Amniotic epithelial cell (primary cell): ENCODE results near the gene CEP164.
A peak's percentile ranks its signal among the peaks of the same experiment; 100 is the strongest.
"Not testable (repeated sequence)": the region's sequence is repeated elsewhere in the genome, so short reads cannot be mapped to it uniquely, and the experiment has no call there.

ENCODE experiments used
- DNase-seq: peaks from one replicate; pipeline ENCODE4 v3.0.0-alpha.2; 2010; ENCODE audit warnings: low read depth

CEP164 gene

DNA sequence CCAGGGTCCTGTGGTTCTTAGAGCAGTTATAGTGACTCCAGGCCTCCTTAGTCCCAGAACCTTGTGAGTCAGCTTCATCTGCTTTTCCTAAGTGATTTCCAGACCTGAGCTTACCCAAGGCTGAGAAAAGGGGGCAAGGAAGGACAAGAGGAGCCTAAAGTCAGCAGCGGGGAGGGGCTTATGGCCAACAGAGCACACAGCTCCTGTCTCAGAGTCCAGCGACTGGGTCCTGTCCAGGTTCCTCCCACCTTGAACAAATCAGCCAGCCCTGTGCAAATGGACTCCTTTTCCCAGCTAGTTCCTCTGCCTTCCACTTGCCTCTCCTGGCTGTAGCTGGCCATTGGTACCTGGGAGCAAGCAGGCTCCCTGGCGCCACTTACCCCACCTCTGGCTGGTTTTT is 22.5 kb upstream of the CEP164 start:
- no peak for DNase-seq

DNA sequence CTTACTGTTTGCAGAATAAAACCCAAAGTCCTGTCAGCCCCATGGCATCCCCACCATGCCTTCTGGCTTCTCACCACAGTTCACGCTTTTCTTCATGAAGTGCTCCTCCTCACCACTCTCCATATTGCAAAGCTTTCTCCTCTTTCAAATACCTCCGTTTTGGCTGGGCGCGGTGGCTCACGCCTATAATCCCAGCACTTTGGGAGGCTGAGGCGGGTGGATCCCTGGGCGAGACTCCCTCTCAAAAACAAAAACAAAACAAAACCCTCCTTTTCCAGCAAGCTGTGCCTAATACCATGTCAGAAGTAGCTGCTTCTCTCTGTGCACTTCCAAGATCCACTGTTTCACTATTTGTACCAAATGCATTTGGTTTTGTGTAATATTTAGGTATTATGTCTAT is 18.3 kb upstream of the CEP164 start:
- DNase-seq, result no peak

DNA sequence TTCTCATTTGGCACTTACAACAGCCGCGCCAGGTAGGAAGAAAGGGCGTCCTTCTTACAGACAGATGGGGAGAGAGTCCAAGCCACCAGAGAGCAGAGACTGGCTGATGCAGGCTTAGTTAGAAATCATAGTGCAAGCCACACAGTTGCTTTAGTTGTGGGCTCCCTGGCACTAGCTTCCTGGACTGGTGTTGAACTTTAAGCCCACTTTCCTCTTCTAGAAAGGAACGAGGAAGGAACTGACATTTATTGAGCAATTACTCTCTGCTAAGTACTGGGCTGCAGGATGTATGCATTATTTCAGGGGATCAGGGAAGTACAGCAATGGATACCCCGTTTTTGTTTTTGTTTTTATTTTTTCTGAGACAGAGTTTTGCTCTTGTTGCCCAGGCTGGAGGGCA is 14.6 kb upstream of the CEP164 start:
- no peak for DNase-seq

DNA sequence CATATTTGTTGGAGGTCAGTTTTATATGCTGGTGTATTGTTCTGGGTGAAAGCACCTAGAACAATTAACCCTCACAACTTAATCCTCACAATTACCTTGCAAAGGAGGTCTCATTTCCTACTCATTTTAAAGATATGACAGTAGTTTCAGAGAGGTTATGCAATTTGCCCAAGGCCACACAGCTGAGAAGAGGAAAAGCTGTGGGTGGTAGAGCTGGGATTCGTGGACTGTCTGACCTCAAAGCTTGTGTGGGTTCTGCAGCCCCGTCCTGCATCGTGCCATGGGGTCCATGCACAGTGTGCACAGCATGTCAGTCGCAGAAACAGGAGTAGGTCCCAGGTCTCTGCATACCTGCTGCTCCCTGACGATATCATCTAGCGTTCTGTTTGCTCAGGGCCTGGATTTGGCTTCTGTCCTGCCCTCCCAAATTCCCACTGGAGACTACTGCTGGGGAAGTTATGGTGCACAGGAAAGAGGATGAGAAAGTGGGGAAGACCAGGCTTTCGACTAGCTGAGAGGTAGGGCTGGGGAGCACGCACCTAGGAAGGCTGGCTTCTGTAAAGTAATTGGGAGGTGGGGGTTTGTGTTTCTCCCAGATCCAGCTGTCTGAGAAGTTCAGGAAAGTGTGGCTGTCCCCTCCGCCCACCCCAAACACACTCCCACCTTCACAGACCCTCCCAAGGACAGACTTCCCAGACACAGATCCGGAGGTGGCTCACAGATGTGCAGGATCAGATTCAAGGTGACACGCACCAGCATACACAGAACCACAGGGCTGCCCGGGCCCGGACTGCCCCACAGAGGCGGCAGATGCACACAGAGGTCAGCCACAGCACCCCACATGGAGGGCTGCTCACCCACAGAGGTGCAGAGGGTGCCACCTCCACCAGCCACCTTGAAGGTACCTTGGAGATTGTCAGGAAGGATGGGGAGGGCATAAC is 13.6 kb upstream of the CEP164 start:
- DNase-seq, result no peak

DNA sequence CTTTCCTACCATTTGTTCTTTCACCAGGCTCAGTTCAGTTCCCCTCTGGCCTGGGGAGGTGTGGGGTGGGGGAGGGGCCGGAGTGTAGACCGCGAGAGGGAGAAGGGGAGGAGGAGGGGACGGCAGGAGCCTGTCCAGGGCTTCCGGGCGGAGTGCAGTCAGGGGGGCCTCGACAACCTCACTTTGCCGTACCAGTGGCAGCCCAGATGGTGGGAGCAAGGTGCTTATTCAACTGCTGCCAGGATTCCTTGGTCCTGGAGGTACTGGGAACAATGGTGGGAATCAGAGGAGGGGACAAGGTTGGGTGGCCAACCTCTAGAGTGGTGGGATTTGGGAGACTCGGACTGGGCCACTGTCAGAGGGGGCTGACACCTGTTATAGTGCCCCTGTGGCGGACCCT is 12.8 kb upstream of the CEP164 start:
- DNase-seq, result no peak

DNA sequence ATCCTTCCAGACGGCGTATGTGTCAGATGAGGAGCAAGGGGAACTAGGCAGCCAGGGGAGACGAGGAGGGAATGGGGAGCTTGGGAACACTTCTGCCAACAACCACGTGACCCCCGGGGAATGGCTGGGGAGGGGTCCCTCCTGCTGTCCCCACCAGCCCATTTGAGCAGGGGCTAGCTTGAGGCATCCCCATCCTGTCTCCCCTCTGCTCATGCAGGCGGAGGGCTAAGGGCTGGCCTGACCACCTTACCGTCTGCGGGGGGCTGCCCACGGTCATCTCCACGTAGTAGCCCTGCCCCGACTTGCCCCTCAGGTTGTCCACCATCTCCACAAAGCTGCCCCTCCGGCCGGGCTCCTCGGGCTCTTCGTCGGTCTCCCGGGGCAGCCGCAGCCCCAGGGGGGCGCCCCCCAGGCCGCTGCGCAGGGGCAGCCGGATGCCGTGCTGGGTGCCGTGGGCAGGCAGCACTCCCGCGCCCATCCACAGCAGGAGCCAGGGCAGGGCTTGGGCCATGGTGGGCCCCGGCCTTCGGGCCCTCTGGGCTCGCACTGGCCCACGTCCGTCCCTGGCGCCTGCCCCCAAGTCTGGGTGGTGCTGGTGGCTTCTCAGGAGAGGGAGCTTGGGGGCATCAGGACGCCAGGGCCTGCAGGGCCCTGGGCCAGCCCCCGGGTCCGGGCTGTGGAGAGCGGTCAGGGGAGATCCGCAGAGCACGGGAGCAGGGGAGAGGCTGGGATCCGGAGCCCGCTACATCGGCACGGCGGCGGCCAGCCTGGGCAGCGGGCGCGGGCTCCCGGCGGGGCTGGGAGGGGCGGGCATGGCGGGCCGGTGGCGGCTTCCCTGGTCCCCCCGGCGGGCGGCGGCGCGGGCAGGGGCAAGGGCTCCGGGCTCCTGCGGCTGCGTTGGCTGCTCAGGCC is 12.1 kb upstream of the CEP164 start:
- DNase-seq, result no peak

DNA sequence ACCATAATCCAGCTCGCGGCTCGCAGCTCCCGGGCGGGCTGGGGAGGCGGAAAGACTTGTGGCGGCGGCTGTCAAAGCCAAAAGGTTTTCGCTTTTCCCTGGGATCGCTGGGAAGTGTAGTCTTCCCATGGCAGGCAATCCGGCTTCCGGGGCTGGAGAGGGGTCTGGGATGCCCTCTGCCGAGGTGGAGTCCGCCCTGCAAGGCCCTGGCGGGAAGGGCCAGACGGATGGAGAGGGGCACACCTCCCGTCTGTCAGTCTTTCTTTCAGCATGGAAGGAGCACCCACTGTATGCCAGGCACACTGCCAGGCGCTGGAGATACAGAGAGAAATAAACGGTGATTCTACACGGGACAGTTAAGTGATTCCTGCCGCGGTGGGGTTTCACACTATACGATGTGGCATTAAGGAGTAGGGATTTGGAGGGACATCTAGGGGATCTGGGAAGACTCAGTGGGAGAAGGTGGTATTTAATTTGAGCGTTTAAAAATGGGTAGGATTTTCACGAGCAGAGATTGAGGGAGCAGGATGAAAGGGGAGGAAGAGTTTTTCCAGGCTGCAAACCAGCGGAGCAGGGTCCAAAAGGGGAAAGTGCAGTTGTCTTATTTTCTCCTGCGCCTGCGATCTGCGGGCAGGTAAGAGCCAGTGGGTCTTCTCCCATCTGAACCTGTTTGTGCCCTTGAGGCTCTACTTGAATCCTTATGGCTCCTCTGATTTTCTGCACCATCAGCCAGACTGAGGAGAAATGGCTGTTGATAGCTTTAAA is 11.3 kb upstream of the CEP164 start, which contains the start of gene BACE1:
Gene BACE1 (minus strand): TSS at position 60 of the 765 bp plus-strand sequence. CDS start 461 bp downstream, outside the sequence.
- peak; percentile 86 for DNase-seq

DNA sequence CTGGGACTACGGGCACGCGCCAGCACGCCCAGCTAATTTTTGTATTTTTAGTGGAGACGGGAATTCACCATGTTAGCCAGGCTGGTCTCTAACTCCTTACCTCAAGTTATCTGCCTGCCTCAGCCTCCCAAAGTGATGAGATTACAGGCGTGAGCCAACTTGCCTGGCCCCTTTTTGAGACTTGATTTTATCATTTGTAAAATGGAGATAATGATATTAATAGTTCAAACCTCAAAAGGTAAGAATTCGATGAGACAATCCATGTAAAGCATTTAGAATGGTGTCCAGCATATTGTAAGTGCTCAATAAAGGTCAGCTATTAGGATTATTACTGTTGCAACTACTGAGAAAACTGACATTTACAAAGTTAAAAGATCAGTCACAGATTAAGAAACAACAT is 8.9 kb upstream of the CEP164 start:
- no peak for DNase-seq

DNA sequence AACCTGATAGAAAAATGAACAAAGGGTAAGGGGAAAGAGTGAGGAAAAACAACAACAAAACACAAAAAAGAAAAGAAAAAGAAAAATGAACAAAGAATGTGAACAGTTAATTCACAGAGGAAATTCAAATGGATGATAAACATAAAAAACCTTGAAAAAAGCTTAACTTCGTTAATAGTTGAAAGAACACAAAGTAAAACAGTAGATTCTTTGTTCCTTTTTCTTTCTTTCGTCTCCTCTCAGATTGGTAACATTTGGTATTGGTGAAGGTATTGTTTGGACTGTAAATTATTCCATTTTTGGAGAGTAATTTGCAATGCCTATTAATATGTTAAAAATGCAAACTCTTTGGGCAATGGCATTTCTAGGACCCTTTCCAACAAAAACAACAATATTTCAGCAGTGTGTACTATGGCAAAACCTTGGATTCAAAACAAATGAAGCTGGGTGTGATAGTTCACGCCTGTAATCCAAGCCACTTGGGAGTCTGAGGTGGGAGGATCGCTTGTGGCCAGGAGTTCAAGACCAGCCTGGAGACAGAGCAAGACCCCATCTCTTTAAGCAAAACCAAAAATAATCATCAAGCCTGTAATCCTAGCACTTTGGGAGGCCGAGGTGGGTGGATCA is 8.3 kb upstream of the CEP164 start:
- DNase-seq, result no peak

DNA sequence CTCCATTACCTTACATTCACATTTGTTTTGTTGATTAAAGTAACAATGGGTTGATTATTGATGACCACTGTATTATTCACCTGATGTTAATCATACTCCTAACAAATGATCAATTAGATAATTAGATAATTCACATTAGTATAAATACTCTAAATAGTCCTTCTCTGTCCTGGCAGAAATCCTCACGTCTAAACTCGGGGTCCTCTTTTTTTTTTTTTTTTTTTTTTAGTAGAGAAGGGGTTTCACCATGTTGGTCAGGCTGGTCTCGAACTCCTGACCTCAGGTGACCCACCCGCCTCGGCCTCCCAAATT is 443 bp upstream of the CEP164 start:
- not testable (repeated sequence) for DNase-seq

DNA sequence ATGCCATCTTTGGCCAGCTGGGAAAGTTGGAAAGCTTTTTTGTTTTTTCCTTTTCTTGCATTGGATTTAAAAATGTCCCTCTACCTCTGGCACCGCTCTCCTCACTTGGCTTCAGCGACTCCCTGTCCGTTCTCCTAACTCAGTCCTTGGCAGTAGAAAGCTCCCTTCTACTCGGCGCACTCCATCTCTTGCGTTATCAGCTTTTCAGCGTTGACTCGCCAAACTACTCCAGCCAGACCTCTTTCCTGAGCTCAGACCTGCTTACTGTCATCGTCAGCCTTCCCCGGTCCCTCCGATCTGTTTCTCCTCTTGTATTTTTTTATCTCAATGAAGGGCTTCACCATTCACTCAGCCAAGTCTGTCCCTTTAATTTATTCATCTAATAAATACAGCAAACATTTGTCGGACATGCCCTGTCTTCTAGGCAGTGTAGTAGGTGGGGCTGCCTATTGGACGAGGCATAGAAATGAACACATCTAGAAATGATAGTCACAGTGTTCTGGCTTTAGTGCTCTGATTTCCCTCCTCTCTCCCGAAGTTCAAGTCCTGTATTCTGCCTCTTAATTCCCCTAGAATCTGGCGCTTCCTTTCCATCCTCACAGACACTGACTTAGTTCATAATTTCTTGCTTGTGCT is 839 bp downstream of the CEP164 start:
- peak; percentile 70 for DNase-seq

DNA sequence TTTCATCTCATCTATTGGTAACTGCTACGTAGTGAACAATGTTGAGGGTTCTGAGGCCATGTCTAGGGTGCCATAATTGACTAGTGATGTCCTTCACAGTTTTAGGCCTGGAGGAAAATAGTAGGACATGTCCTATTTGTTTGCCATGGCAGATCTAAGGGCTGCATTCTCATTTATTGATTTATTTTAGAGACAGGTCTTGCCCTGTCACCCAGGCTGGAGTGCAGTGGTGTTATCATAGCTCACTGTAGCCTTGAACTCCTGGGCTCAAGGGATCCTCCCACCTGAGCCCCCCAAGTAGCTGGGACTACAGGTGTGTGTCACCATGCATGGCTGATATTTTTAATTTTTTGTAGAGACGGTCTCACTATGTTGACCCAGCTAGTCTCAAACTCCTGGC is 5.2 kb downstream of the CEP164 start:
- no peak for DNase-seq

DNA sequence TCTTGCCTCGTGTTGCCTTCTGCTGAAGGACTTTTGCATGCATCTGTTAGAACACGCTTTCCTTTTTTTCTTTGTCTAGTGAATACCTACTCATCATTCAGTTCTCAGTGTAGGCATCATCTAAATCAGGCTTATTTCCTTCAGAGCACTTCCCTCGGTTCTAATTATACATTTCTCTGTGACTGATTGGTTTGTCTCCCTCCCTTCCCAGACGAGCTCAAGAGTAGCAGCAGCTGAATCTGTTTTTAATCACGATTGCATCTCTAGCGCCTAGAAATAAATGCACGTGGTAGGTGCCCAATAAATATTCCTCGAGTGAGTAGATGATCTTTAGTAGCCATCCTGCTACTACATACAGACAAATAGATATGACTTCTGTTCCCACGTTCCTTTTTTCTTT is 6.3 kb downstream of the CEP164 start:
- DNase-seq, result no peak

DNA sequence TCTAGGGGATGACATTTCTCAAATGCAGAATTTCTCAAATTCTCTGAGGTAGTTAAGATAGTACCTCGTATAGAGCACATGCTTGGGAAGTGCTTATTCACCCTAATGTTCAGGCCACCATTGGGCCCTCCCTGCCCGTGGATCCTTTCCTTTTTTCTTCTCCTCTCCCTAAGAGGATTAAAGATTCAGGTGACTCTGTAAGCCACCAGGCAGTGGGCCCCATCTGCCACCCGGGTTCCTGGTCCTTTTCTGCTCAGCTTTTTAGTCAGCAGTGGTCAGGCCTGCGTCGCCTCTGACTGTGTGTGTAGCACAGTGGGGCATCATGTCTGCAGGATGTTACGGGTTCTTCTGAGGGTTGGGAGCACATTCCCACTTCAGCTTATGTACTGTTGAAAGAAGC is 7.2 kb downstream of the CEP164 start:
- no peak for DNase-seq

DNA sequence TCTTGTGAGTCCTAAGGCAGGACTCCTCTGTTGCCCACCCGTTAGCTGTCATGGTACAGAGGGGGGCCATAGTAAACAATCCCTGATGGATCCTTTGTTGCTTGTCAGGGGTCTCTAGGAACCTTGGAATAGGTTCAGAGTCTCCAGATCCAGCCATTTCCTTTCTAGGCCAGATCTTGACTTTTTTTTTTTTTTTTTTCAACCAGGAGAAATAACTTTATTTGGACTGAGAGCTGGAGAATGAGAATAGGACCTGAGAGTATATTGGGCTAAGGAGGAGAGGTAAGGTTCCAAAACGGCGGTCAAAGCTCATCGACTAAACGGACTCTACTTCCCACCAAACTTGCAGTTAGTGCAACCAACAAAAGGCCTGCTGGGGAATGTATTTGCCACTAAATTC is 7.7 kb downstream of the CEP164 start:
- no peak for DNase-seq

DNA sequence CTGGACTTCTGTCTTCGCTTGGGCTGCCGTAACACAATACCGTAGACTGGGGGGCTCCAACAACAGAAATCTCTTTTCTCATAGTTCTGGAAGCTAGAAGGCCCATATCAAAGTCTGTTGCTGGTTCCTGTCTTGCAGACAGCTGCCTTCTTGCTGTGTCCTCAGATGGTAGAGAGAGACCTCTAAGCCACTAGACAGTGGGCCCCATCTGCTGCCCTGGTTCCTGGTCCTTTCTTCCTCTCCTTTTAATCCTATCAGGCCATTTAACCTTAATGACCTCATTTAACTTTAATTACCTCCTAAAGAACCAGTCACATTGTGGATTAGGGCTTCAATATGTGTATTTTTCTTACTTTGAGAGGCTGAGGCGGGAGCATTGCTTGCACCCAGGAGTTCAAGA is 9.4 kb downstream of the CEP164 start:
- DNase-seq, result no peak

DNA sequence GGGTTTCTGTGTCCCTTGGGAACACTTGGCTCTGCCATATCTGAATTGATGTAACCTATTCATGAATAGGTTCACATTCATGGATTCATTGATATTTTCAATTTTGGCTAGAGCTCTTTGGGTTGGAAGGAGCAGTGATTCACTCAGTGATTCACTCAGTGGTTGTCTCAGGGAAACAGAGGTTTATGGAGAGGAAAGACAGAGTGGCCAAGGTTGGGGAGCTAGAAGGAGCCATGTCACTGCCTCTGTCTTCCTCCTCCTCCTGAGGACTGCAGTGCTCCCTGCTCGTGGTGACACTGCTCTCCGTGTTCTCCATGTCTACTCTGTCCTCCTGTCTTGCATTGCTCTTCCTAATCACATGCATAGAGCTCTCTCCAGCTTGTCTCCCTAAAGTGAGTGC is 17.4 kb downstream of the CEP164 start:
- no peak for DNase-seq

DNA sequence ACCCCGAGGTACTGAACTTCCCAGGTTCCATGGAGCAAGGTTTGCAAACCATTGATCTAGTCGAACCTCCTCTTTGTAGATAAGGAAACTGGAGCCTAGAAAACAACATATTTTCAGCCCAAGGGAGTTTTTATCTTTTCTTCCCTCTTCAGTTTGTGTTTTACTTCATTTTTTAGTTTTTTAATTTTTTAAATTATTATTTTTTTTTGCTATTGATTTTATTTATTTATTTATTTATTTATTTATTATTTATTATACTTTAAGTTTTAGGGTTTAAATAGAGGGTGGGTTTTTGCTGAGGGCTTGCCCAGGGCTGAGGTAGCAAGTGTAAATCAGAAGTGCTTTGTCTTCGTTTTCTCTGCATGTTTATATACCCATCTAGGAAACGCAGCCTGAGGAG is 26.9 kb downstream of the CEP164 start:
- no peak for DNase-seq

DNA sequence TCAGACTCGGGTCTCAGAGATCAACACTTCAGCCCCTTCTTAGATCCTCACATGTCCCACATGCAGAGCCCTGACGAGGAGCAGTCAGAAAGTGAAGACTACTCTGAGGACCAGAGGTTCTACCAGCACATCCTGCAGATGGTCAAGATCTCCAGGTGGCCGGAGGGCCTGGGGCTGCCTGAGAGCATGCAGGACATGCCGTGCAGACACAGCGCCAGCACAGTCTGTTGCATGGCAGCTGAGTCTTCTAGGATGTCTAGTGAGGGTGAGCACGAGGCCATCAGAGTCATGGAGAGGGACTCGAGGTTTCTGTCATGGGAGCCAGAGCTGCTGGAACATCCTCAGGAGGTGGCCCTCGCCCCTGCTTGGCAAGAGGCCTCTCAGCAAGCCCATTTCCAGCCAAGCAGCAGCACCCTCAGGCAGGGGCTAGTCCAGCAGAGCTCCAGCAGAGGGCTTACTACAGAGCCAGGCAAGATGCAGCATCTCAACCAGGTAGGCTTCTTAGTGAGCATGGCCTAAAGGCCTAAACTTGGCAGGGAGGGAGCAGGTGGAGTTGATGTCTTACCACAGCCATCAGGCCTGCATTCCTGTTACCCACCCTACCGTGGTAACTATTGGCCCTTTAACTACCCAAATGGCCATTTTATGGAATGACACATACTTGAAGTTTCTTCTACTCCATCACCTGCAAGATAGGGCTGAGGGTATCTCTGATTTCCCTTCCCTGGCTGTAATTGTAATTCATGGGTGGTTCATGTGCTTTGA is 28.7 kb downstream of the CEP164 start:
- DNase-seq, result no peak

DNA sequence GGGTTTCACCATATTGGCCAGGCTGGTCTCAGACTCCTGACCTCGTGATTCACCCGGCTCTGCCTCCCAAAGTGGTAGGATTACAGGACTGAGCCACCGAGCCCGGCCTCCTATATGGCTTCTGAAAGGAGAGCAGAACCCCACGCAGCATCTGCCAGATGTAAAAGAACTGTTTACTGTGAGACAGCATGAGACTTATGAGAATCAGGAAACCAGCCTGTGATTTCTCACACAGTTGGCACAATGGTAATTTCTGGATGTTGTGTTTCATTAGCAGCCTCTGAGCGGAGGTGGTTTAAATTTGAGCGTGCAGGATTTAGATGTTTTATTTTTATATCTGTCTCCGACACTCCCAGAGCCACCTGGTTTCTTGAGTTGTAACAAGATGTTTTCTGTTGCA is 33.8 kb downstream of the CEP164 start:
- DNase-seq, result peak; percentile 8

DNA sequence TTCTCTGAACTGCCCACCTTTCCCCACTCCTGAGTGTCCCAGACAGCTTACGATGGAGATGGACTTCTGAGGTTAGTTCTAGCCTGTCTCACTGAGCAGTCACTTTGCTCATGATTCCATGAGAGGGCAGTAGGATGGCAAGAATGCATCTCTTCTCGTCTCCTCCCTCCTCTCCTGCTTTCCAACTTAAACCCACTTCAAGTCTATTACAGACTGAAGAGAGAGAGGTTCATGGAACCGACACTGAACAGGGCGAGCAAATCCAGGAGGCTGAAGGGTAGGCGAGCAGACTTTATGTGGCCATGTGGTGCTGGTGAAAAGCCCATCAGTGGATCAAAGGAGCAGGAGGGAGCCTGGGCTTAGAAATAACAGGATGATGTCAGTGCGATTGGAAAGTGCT is 38.6 kb downstream of the CEP164 start:
- DNase-seq, result peak; percentile 5
